ENCODE measurements around the gene PHLDA1.

The PHLDA1 gene

GRCh38 chr12:76037130-76038103 is 5.8 kb upstream of the PHLDA1 start:
- peak; percentile 89 for DNase-seq

GRCh38 chr12:76035045-76035444 is 3.5 kb upstream of the PHLDA1 start:
- DNase-seq, result no peak

GRCh38 chr12:76033081-76034011 is 1.8 kb upstream of the PHLDA1 start:
- DNase-seq, result no peak

- DNase-seq, result no peak
These were observed 736 bp upstream of the PHLDA1 start for GRCh38 chr12:76032043-76032981.

- DNase-seq, result peak; percentile 77
These were observed 529 bp downstream of the PHLDA1 start for GRCh38 chr12:76031081-76031413.

GRCh38 chr12:76030341-76031080 is 1.1 kb downstream of the PHLDA1 start:
- peak; percentile 61 for DNase-seq

- DNase-seq, result no peak
These were observed 1.6 kb downstream of the PHLDA1 start for GRCh38 chr12:76029982-76030340.

GRCh38 chr12:76028571-76029277 is 2.9 kb downstream of the PHLDA1 start:
- no peak for DNase-seq

GRCh38 chr12:76026643-76027063 is 4.9 kb downstream of the PHLDA1 start:
- DNase-seq, result no peak

- no peak for DNase-seq
These were observed 5.7 kb downstream of the PHLDA1 start for GRCh38 chr12:76025601-76026575.

- DNase-seq, result no peak
These were observed 6.5 kb downstream of the PHLDA1 start for GRCh38 chr12:76024942-76025600.

- DNase-seq, result no peak
These were observed 7.3 kb downstream of the PHLDA1 start for GRCh38 chr12:76024102-76024781.

GRCh38 chr12:76023069-76023690 is 8.4 kb downstream of the PHLDA1 start:
- DNase-seq, result no peak

- no peak for DNase-seq
These were observed 9.1 kb downstream of the PHLDA1 start for GRCh38 chr12:76022506-76022905.

- no peak for DNase-seq
These were observed 10.6 kb downstream of the PHLDA1 start for GRCh38 chr12:76020731-76021672.

- no peak for DNase-seq
These were observed 11.3 kb downstream of the PHLDA1 start for GRCh38 chr12:76020281-76020680.

GRCh38 chr12:76018672-76019071 is 12.9 kb downstream of the PHLDA1 start:
- DNase-seq, result no peak

Data from NCI-H1105 treated with DMSO at 0.1 percent for 48 hours (cell line).